HG03575 (cell line): ENCODE measurements around the gene ANKRD17.
"Not testable (repeated sequence)": the region's sequence is repeated elsewhere in the genome, so short reads cannot be mapped to it uniquely, and the experiment has no call there.

Experiments
- ATAC-seq: cut with Tn5 transposase; IDR thresholded peaks from one replicate; pipeline ENCODE4 v1.9.1; 2021; ENCODE audit not compliant: unreplicated experiment, insufficient number of reproducible peaks, low FRiP score; ENCODE audit errors: extremely low read depth

Gene ANKRD17

DNA sequence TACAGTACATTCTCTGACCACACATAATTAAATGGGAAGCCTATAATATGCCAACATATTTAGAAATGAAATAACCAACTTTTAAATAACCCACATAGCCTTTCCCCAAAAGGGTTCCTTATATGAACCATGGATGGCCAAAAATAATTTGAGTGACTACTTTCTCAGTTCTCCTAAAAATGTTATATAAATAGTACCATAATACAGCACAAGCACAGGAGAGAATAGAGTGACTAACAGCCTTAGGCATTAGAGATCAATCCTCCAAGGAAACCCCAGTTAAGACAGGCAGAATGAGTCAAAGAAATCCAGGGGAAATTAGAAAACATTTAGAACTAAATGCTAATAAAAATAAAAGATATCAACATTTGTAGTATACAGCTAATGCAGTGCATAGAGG lies 50.2 kb downstream of the ANKRD17 start:
- ATAC-seq: no peak

DNA sequence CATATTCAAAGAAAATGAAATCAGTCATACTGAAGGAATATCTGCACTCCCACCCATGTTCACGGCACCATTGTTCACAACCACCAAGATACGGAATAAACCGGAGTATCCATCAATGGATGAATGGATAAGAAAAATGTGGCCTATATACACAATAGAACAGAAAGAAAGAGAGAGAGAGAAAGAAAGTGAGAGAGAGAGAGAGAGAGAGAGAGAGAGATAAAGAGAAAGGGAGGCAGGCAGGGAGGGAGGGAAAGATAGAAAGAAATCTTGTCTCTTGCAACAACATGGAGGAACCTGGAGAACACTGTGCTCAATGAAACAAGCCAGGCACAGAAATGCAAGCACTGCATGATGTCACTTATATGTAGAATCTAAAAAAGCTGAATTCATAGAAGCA lies 52.4 kb downstream of the ANKRD17 start:
- ATAC-seq: no peak

DNA sequence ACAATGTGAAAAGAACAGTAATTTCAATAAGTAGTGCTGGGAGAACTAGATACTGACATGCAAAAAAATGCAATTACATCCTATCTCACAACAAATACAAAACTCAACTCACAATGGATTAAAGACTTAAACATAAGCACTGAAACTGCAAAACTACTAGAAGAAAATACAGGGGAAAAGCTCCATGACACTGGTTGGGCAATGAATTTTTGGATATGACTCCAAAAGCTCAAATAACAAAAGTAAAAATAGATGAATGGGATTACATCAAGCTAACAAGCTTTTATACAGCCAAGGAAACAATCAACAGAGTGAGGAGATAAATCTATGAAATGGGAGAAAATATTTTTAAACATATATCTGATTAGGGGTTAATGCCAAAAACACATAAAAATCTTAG lies 53.1 kb downstream of the ANKRD17 start:
- ATAC-seq: no peak

DNA sequence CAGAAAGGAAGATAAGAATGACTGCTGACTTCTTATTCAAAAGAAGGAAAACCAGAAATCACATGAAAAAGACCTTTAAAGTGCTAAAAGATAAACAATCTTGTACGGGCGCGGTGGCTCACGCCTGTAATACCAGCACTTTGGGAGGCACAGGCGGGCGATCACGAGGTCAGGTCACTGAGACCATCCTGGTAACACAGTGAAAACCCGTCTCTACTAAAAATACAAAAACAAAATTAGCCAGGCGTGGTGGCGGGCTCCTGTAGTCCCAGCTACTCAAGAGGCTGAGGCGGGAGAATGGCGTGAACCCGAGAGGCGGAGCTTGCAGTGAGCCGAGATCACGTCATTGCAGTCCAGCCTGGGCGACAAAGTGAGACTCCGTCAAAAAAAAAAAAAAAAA lies 54.6 kb downstream of the ANKRD17 start:
- ATAC-seq: not testable (repeated sequence)

DNA sequence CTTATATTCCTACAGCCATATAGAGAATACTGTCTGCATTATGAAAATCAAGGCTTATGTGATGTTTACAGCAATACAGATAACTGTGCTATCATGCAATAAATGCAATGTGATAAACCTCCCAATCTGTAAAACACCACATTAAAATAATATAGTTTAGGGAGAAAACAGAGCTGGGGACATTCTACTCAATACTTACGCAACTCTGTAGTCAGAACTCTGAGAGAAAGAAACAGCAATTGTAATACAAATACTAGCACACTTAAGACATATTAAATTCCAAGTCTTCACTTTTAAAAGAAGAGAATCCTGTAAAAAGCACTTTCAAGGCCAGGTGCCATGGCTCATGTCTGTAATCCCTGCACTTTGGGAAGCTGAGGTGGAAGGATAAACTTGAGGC lies 61.4 kb downstream of the ANKRD17 start:
- no peak for ATAC-seq

DNA sequence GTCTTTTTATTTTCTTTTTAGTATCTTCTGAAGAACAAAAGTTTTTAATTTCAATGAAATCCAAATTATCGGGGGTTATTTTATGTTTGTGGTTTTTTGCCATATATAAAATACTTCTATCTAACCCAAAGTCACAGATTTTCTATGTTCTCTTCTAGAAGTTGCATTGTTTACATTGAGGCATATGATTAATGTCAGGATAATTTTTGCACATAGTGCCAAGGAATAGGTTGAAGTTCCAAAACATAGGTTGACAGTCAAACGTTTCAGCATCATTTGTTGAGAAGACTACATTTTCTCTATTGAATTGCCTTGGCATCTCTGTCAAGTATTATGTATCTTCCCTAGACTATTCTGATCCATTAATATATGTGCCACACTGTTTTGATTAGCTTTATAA lies 64.5 kb downstream of the ANKRD17 start:
- no peak for ATAC-seq

DNA sequence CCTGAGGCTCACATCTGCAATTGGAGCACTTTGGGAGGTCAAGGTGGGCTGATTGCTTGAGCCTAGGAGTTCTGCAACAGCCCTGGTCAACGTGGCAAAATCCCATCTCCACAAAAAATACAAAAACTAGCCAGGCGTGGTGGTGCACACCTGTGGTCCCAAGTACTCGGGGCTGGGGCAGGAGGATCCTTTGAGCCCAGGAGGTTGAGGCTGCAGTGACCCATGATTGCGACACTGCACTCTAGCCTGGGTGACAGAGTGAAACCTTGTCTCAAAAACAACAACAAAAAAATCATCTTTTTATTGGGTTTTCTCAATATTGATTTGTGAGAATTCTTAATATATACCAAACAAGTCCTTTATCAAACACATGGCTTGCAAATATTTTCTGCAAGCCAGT lies 64.9 kb downstream of the ANKRD17 start:
- no peak for ATAC-seq

DNA sequence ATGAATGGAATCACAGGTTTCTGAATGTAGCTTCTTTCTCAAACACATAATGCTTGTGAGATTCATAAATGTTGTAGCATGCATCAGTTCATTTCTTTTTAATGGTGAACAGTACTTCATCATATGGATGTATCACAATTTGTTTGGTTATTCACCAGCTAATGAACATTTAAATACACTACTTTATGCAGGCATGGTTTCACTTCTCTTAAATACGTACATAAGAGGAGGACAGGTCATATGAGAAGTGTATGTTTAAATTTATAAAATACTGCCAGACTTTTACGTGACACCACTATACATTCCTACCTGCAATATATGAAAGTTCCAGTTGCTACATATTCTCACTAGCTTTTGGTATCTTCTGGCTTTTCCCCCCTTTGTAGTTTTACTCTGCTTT lies 65.4 kb downstream of the ANKRD17 start:
- ATAC-seq: no peak

DNA sequence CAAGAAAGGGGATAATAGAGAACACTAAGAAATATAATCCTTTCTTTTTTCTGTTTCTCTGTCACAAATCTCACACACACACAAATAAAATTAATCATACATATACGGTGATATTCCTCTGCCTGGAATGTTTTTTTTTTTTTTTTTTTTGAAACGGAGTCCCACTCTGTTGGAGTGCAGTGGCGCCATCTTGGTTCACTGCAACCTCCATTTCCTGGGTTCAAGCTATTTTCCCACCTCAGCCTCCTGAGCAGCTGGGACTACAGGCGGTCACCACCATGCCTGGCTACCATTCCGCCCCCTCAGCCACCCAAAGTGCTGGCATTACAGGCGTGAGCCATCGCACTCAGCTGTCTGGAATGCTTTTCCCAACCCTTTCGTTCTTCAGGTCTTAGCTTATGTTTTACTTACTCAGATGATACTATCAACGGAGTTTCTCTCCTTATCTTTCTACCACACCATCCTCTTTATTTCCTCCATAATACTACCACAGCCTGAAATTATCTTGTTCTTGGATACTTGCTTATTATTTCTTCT lies 69.3 kb downstream of the ANKRD17 start:
- ATAC-seq: no peak

DNA sequence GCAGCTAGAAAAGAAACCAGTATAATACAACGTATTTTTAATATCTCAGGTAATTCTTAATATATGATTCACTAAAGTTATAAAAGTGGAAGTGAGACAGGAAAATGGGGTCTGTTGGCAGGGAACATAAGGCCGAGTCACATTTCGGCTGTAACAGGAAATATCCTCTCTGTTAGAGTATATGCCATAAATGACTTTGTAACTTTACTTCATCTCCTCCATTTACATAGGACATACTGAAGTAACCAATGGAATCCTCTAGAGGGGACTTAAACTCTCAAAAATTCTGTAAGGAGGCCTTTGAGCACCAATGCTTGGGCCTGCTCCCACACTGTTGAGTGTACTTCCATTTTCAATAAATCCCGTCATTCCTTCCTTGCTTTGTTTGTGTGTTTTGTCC lies 71.3 kb downstream of the ANKRD17 start:
- no peak for ATAC-seq

DNA sequence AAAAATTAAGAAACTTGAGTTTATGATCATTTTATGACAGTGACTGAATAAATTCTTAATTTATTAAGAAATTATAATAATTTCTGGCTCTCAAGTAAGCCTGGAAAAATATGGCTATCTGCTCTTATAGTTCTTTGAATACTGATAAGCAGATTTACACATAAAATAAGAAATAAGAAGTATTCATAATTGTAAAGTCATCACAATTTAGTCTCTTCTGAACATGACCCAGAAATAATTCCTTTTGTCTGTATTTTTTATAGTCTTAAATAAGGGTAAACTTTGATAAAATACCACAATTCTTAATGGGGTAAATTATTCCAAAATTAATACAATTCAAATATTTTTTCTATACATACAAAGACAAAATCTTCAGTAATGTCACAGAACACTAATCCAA lies 72.7 kb downstream of the ANKRD17 start:
- no peak for ATAC-seq

DNA sequence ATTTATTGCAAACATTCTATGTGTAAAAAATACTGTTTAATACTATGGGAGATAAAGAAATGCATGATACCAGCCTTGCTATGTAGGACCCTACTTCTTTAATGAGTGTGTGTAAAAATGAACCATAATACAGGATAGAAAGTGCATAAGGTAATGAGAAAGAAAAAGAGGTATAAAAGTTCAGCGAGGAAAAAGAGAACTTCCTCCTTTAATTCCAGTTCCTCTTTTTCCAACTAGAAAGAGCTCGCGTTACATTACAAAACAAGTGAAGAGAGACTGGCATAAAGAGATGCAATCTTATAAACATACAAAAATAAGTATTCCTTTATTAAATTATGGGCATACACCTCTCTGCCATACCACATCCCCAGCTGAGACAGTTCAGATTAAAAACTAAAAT lies 77.4 kb downstream of the ANKRD17 start:
- ATAC-seq: no peak

DNA sequence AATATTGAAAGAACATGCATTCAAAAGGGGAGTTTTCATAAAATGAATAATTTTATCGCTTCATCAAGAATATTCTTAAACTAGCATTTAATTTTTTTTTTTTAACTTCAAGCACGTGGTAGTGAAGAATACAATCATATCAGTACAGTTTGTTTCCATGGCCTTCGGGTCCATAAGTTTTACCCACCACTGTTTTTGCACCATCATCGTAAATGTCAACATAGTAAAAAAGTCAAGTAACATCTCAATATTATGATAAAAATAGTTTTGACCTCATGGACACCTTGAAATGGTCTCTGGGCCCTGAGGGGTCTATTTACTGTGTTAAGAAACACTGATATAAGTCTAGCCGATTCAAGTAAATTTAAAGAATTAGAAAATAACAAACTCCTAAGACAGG lies 80.2 kb downstream of the ANKRD17 start:
- ATAC-seq: no peak

DNA sequence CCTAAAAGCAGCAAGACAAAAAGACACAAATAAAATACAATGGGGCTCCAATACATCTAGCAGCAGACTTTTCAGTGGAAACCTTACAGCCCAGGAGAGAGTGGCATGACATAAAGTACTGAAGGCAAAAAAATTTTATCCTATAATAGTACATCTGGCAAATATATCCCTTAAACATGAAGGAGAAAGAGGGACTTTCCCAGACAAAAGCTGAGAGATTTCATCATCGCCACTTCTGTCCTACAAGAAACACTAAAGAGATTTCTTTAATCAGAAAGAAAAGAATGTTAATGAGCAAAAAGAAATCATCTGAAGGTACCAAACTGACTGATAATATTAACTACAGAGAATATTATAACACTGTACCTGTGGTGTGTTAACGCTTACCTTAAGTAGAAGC lies 86.4 kb downstream of the ANKRD17 start:
- no peak for ATAC-seq

DNA sequence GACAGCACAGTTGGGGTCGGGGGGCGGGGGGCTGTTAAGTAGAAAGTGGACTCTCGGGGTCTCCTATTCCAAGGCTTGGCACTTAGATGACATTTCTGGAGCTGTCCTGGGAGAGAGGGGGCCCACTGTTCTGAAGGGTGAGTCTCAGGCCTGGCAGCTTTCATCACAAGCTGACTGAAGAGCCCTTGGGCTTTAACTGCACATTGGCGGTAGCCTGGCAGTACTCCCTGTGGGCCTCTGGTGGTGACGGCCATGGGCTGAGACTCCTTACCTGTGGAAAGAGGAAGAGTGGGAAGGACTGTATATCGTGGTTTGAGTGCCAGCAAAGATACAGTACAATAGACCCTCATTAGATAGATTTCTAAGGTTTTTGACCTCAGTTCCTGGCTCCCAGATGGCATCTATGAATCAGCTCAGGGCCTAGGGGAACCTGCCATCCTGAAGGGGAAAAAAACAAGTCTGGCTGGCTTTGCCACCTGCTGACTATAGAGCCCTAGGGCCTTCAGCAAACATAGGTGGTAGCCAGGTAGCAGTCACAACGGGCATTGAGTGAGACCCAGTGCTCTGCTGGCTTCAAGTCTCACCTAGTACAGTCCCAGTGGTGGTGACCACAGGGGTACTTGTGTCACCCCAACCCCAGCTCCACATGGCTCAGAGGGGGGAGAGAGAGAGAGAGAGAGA lies 87.9 kb downstream of the ANKRD17 start:
- ATAC-seq: no peak

DNA sequence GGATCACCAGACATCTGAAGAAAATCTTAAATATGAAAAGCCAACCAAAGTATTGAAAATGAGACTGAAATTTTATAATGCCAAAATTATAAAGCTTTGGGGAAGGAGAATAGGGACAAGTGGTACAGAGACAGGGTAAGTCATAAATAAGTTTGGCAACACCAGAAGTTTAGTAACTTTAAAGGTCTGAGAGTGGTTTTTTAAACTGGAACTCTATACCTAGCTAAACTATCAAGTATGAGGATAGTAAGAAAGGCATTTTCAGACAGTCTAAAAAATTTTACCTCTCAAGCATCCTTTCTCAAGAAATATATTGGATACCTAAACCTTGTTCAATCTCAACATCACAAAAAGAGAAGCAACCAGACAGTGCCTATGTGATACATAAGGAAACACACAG lies 92.4 kb downstream of the ANKRD17 start:
- ATAC-seq: no peak

DNA sequence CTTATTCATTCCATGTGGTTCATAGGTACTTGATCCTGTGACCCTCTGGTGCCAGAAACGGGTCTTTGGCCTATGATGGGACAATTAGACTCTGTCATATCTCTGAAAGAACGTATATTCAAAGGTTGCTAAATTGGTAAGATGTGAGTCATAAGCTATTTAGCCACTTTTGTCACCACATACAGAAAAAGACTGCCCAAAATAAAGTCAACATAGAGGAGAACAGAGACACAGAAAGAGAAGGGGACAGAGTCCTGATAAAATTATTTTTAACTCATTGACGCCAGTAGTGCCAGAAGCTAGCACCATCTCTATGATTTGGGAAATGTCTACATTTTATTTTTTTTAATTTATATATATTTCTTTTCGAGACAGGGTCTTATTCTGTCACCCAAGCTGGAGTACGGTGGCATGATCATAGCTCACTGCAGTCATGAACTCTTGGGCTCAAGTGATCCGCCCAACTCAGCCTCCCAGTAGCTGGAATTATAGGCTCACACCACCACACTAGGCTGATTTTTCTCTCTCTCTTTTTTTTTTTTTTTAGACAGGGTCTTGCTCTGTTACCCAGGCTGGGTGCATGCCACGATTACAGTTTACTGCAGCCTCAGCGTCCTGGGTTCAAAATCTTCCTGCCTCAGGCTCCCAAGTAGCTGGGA lies 96.9 kb downstream of the ANKRD17 start:
- no peak for ATAC-seq

DNA sequence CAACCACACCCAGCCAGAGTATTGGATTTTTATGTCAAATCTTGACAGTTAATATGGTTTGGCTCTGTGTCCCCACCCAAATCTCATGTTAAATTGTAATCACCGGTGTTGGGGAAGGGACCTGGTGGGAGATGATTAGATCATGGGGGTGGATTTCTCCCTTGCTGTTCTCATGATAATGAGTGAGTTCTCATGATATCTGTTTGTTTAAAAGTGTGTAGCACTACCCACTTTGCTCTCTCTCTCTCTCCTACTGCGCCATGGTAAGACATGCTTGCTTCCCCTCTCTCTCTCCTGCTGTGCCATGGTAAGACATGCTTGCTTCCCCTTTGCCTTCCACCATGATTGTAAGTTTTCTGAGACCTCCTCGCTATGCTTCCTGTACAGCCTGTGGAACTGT lies 102.2 kb downstream of the ANKRD17 start:
- ATAC-seq: no peak

DNA sequence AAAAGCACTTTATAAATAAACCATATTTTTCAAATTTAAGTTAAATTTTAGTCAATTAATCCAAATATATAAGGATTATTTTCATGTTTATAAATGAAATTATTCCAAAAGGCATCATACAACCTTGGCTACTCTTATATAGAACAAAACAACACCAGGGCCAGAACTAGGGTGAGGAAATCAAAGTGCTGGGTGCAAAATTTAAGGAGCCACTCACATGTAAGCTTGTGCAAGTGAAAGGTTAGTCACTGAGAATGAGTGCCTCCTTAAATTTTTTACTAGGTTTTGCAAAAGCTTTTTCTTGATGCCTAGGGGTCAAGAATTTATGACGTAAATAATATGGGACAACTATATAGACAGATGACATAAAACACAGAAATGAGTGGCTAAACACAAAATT lies 105.7 kb downstream of the ANKRD17 start:
- ATAC-seq: no peak

DNA sequence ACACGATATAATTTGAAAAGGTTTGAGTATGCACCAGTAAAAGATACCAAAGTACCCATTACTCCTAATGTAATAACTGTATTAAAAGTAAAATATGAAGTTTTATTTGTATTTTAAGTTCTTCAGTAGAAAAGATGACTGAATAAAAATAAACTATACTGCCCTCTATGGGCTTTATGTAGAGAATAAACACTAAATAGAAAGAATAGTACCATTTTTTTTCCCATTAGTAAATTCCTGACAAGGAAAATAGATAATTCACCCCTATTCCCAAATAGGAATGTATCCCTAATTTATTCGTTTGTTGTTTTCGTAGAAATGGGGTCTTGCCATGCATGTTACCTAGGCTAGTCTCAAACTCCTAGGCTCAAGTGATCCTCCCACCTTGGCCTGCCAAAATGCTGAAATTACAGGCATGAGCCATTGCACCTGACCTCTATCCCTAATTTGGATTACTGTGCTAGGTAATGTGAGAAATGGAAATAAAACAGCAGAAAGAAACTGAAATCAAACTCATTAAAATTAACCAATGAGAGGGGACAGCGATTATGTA lies 115.5 kb downstream of the ANKRD17 start:
- no peak for ATAC-seq
